HEK293 (cell line): Measurements from ENCODE around the gene CHST8.

Source experiments
- CTCF ChIA-PET: fragments of 350-600 bp; formaldehyde crosslinking; extraction: SDS; loops from one replicate; lab custom pipeline; 2021; ENCODE audit warnings: antibody characterized with exemption; lab: Yijun Ruan, JAX
- POLR2A ChIA-PET: fragments of 300-600 bp; formaldehyde crosslinking; extraction: SDS; loops from one replicate; lab custom pipeline; 2020; ENCODE audit warnings: antibody characterized with exemption, inconsistent platforms; lab: Yijun Ruan, JAX
- H3K27ac ChIP-seq: fragments of 200-500 bp; sonication (Bioruptor generic); 2 replicates; pipeline ENCODE4 v1.5.1; 2014; ENCODE audit warnings: low read depth, low read length, control low read depth, inconsistent platforms; ENCODE audit errors: extremely low read depth
- H3K36me3 ChIP-seq, 2 experiments: fragments of 200-500 bp in 1 of 2; sonication (Bioruptor generic) in 1 of 2; 1 replicate in 1 of 2; 2 replicates in 1 of 2; pipeline ENCODE4 v1.5.1; 2014 to 2017; ENCODE audit warnings: inconsistent platforms in 2 of 2, low read length in 2 of 2; ENCODE audit not compliant: control insufficient read depth in 2 of 2, insufficient read depth in 1 of 2
- H3K4me1 ChIP-seq: fragments of 200-500 bp; sonication (Bioruptor generic); 2 replicates; pipeline ENCODE4 v1.5.1; 2014; ENCODE audit warnings: mild to moderate bottlenecking, low read length, inconsistent platforms; ENCODE audit not compliant: control insufficient read depth, insufficient read depth
- H3K4me3 ChIP-seq: 2 replicates; pipeline ENCODE4 v1.5.1; 2011; ENCODE audit warnings: low read depth, mild to moderate bottlenecking, control low read depth, low read length, moderate library complexity
- H3K9me3 ChIP-seq: fragments of 200-500 bp; sonication (Bioruptor generic); 2 replicates; pipeline ENCODE4 v1.5.1; 2014; ENCODE audit warnings: low read depth, low read length, inconsistent platforms; ENCODE audit not compliant: control insufficient read depth, insufficient read depth
- GLIS1 ChIP-seq: fragments of 450-650 bp; formaldehyde crosslinking; IDR thresholded peaks from 2 replicates; pipeline ENCODE4 v1.5.1; 2016; ENCODE audit warnings: missing biosample characterization, missing genetic modification characterization
- PRDM10 ChIP-seq: fragments of 450-650 bp; formaldehyde crosslinking; IDR thresholded peaks from 2 replicates; pipeline ENCODE4 v1.5.1; 2016; ENCODE audit warnings: missing biosample characterization, missing genetic modification characterization
- PRDM4 ChIP-seq: fragments of 450-650 bp; formaldehyde crosslinking; IDR thresholded peaks from 2 replicates; pipeline ENCODE4 v1.5.1; 2017; ENCODE audit warnings: missing biosample characterization, missing genetic modification characterization
- TSHZ1 ChIP-seq: fragments of 450-650 bp; formaldehyde crosslinking; IDR thresholded peaks from 2 replicates; pipeline ENCODE4 v1.5.1; 2016; ENCODE audit warnings: missing biosample characterization, missing genetic modification characterization, borderline replicate concordance
- ZBTB44 ChIP-seq: fragments of 450-650 bp; IDR thresholded peaks from 2 replicates; pipeline ENCODE4 v1.5.1; 2018; ENCODE audit warnings: missing biosample characterization, mild to moderate bottlenecking, missing genetic modification characterization
- ZIC2 ChIP-seq: fragments of 450-650 bp; formaldehyde crosslinking; IDR thresholded peaks from 2 replicates; pipeline ENCODE4 v1.5.1; 2016; ENCODE audit warnings: missing biosample characterization, missing genetic modification characterization
- ZNF155 ChIP-seq: fragments of 450-650 bp; formaldehyde crosslinking; IDR thresholded peaks from 2 replicates; pipeline ENCODE4 v1.5.1; 2016; ENCODE audit warnings: missing biosample characterization, missing genetic modification characterization
- ZNF426 ChIP-seq: fragments of 450-650 bp; formaldehyde crosslinking; IDR thresholded peaks from 2 replicates; pipeline ENCODE4 v1.5.1; 2017; ENCODE audit warnings: missing biosample characterization, missing genetic modification characterization, mild to moderate bottlenecking, inconsistent platforms, moderate library complexity
- ZNF645 ChIP-seq: fragments of 450-650 bp; formaldehyde crosslinking; IDR thresholded peaks from 2 replicates; pipeline ENCODE4; 2016; ENCODE audit warnings: missing biosample characterization, missing genetic modification characterization

The CHST8 gene

GRCh38 chr19:33631609-33631973 lies 9.8 kb downstream of the CHST8 start (continued):
- TF ChIP-seq ZNF645 (no peak), ZNF155 (tag by site-specific recombination) (no peak), PRDM4 (tag by site-specific recombination) (no peak), PRDM10 (tag by site-specific recombination) (no peak), TSHZ1 (tag by site-specific recombination) (no peak), ZBTB44 (tag by site-specific recombination) (no peak)
- TF ChIP-seq, all 188 proteins: peak for 0

- no peak overlapping the region for H3K27ac ChIP-seq
- ChIA-PET CTCF (no interaction called here), POLR2A (no interaction called here)
- no peak overlapping the region for H3K4me3 ChIP-seq
- TF ChIP-seq ZNF426 (tag by site-specific recombination) (no peak), GLIS1 (peak; percentile 54; the same call in 1 of the 2 replicates), ZIC2 (peak; percentile 45; the same call in 1 of the 2 replicates)
- no peaks in the 10 kb centered on the region for H3K36me3 ChIP-seq
- peaks cover 18% of the 10 kb centered on the region for H3K4me1 ChIP-seq
- no peaks in the 10 kb centered on the region for H3K9me3 ChIP-seq
Measured at GRCh38 chr19:33634361-33635091, 12.8 kb downstream of the CHST8 start.
